ENCODE results near the gene RNF151.
A peak's percentile ranks its signal among the peaks of the same experiment; 100 is the strongest.
"Not testable (repeated sequence)": the region's sequence is repeated elsewhere in the genome, so short reads cannot be mapped to it uniquely, and the experiment has no call there.

Gene RNF151

DNA sequence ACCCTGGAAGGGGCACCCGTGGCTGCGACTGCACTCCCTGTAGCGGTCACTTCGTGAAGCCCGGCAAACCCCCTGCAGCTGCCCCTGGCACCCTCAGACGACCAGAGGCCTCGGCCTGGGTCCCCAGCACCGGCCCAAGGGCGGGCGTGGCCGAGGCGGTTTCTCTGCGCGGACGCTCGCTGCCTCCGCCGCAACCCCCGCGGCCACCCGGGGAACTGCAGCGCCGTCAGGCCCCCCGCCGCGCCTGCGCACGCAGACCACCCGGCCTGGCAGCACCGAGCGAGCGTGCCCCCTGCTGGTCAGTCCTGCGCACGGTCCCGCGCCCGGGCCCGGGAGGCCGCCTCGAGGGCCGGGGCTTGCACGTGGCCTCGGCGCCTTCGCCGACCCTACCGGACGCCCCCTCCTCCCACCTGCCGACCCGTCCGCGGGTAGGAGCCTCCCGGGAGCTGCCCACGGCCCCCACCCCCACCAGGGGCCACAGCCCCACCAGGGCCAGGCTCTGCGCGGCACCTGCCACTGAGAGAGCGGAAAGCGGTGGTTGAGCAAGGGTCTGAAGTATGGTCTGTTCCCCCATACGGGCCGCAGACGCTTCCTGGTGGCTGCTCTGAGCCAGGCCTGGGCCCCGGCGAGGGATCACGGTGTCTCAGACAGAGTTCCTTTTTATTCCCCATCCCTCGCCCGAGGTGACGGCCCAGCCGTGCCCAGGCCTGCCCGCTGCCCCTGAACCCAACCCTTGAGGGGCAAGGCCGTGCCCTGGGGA lies 36.9 kb upstream of the RNF151 start:
- H3K4me3 ChIP-seq, result peak overlapping the region; percentile 26
- no peaks in the 10 kb centered on the region for H3K36me3 ChIP-seq (replicated peaks)
- in situ Hi-C loops (cut with MboI; ENCODE audit: low sequenced_read_pairs), result loop anchor here (5.0 kb wide), 1 partner anchor 72 kb away; no protein-coding TSS in a partner anchor
- no peaks in the 10 kb centered on the region for H3K27me3 ChIP-seq (ENCODE audit: low read depth)
- peak; percentile 79 to 95 for DNase-seq (ENCODE audit: low spot score in 2 of 2)
- no peaks in the 10 kb centered on the region for H3K9me3 ChIP-seq
- peaks cover 3% of the 10 kb centered on the region; the same call in 1 of the 2 replicates for H3K4me1 ChIP-seq

DNA sequence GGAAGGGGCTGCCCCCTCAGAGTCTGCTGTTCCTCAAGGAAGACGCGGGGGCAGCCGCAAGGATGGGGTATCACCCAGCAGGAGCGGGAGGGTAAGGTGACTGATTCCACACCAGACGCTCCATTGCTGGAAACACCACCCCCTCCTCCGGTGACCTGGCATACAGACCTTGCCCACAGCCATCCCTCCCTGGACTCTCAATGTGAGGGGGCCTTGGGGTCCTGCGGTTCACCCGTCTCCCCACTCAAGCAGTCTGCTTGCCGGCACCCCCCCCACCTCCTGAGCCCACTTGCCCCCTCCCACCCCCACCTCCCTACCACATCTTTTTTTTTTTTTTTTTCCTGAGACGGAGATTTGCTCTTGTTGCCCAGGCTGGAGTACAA lies 36.3 kb upstream of the RNF151 start:
- H3K4me1 ChIP-seq, result peaks cover 3% of the 10 kb centered on the region; the same call in 1 of the 2 replicates
- no peaks in the 10 kb centered on the region for H3K36me3 ChIP-seq (replicated peaks)
- H3K4me3 ChIP-seq, result no peak overlapping the region
- in situ Hi-C loops (cut with MboI; ENCODE audit: low sequenced_read_pairs), result loop anchor here (5.0 kb wide), 1 partner anchor 73 kb away; no protein-coding TSS in a partner anchor
- no peaks in the 10 kb centered on the region for H3K9me3 ChIP-seq
- H3K27me3 ChIP-seq (ENCODE audit: low read depth), result no peaks in the 10 kb centered on the region
- no peak for DNase-seq (ENCODE audit: low spot score in 2 of 2)

GRCh38 chr16:1932050-1933028 lies 34.3 kb upstream of the RNF151 start:
- Histone ChIP-seq H3K4me1 (peaks cover 3% of the 10 kb centered on the region; the same call in 1 of the 2 replicates), H3K36me3 (replicated peaks) (no peaks in the 10 kb centered on the region), H3K27me3 (ENCODE audit: low read depth) (no peaks in the 10 kb centered on the region), H3K4me3 (no peak overlapping the region), H3K9me3 (no peaks in the 10 kb centered on the region)
- no peak for DNase-seq (ENCODE audit: low spot score in 2 of 2)
- in situ Hi-C loops (cut with MboI; ENCODE audit: low sequenced_read_pairs), result loop anchor here (5.0 kb wide), 1 partner anchor 75 kb away; no protein-coding TSS in a partner anchor

- H3K4me1 ChIP-seq, result peaks cover 3% of the 10 kb centered on the region; the same call in 1 of the 2 replicates
- no peak overlapping the region for H3K4me3 ChIP-seq
- in situ Hi-C loops (cut with MboI; ENCODE audit: low sequenced_read_pairs), result loop anchor here (5.0 kb wide), 1 partner anchor 76 kb away; no protein-coding TSS in a partner anchor
- no peak for DNase-seq (ENCODE audit: low spot score in 2 of 2)
- no peaks in the 10 kb centered on the region for H3K27me3 ChIP-seq (ENCODE audit: low read depth)
- no peaks in the 10 kb centered on the region for H3K9me3 ChIP-seq
- peaks cover 1% of the 10 kb centered on the region; the same call in 1 of the 2 replicates for H3K36me3 ChIP-seq (replicated peaks)
Measured at GRCh38 chr16:1933097-1933661, 33.5 kb upstream of the RNF151 start.

DNA sequence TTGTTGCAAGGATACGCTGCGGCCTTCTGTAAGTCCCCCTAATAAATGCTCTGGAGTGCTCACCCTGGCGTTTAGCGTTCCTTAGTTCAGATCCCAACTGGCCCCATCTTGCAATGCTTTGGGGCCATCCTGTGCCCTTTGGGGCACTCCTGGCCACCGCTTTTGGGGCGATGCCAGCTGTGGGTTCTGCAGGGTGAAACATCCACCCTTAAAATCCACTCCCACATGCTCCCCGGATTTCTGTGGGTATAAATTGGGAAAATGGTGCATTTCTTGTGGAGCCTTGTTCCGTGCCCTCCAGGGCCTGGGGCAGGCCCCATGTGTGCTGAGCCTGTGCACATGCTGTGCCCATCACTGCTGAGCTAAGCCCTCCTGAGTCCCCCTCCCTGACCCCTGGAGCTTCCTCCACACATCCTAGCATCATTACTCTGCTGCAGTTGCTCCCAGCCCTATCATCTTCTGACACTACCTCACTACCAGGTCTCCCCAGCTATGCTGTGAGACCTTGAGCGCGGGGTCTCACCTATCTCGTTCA lies 29.6 kb upstream of the RNF151 start:
- in situ Hi-C loops (cut with MboI; ENCODE audit: low sequenced_read_pairs), result no loop called here
- H3K4me3 ChIP-seq, result no peak overlapping the region
- peaks cover 19% of the 10 kb centered on the region for H3K36me3 ChIP-seq (replicated peaks)
- H3K9me3 ChIP-seq, result no peaks in the 10 kb centered on the region
- no peak for DNase-seq (ENCODE audit: low spot score in 2 of 2)
- H3K27me3 ChIP-seq (ENCODE audit: low read depth), result no peaks in the 10 kb centered on the region
- H3K4me1 ChIP-seq, result no peaks in the 10 kb centered on the region

GRCh38 chr16:1938316-1938715 lies 28.3 kb upstream of the RNF151 start:
- in situ Hi-C loops (cut with MboI; ENCODE audit: low sequenced_read_pairs), result no loop called here
- peaks cover 19% of the 10 kb centered on the region for H3K36me3 ChIP-seq (replicated peaks)
- H3K27me3 ChIP-seq (ENCODE audit: low read depth), result no peaks in the 10 kb centered on the region
- H3K9me3 ChIP-seq, result no peaks in the 10 kb centered on the region
- no peak overlapping the region for H3K4me3 ChIP-seq
- H3K4me1 ChIP-seq, result peaks cover under 1% of the 10 kb centered on the region; the same call in 1 of the 2 replicates
- DNase-seq (ENCODE audit: low spot score in 2 of 2), result no peak

DNA sequence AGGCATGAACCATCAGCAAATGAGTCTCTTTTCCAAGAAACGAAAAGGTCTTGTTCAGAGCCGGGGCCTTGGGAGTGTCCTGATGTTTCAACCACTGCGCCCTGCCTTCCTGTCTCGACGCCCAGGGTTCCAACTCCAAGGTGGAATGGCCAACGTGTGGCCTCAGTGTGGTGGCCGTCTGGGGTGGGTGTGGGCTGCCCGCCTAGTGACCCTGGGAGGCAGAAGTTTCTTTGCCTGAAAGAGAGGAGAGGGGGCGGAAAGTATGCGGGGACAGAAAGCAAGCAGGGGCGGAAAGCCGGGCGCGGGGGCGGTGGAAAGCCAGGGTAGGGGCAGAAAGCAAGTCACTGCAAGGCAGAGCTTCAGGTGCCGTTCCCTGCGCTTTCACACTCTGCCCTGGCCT lies 27.7 kb upstream of the RNF151 start:
- Histone ChIP-seq H3K4me1 (peaks cover 6% of the 10 kb centered on the region), H3K36me3 (replicated peaks) (peaks cover 19% of the 10 kb centered on the region), H3K4me3 (no peak overlapping the region), H3K27me3 (ENCODE audit: low read depth) (no peaks in the 10 kb centered on the region), H3K9me3 (no peaks in the 10 kb centered on the region)
- no peak for DNase-seq (ENCODE audit: low spot score in 2 of 2)
- in situ Hi-C loops (cut with MboI; ENCODE audit: low sequenced_read_pairs), result no loop called here

GRCh38 chr16:1939833-1940232 lies 26.8 kb upstream of the RNF151 start:
- in situ Hi-C loops (cut with MboI; ENCODE audit: low sequenced_read_pairs); H3K4me1 ChIP-seq; H3K4me3 ChIP-seq; H3K9me3 ChIP-seq; H3K27me3 ChIP-seq (ENCODE audit: low read depth); DNase-seq (ENCODE audit: low spot score in 2 of 2): not testable (repeated sequence)
- peaks cover 19% of the 10 kb centered on the region for H3K36me3 ChIP-seq (replicated peaks)

GRCh38 chr16:1940273-1941161 lies 26.1 kb upstream of the RNF151 start:
- no peak for DNase-seq (ENCODE audit: low spot score in 2 of 2)
- H3K36me3 ChIP-seq (replicated peaks), result peaks cover 19% of the 10 kb centered on the region

DNA sequence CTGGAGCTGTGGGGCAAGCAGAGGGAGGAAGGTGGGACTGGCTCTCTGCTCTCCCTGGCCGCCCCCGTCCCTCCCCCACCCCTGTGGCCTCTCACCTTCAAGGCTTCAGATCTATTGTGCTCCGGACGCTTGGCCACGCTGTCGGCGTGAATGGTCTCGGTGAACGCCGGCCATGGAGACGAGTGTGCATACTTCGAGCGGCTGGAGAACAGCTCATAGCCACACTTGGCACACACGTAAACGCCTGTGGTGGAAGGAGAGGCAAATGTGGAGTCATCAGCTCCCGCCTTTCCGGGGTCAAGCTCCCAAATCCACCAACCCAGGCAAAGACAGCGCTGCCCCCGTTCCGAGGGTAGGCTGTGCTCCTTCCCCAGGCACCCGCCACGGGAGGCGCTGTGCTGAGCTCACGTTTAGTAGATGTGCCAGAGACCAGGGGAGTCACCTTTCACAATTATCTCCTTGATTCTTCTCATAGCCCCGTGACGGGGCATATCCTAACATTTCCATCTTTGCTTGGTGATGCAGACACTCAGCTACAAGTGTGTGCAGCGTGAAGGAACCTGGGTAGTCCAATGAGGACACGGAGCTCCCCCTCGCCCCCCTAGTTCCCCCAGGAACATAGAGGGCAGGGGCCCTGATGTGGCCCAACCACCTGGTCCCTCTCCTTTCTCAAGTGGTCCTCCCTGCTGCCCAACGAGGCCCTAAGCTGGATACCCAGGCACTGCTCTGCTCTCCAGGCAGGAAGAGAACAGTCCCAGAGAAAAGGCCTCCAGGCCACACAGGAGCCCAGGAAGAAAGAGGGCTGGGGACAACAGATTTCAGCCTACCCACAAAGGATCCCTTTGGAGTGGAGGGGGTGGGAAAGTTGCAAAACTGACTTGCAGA lies 25.3 kb upstream of the RNF151 start:
- H3K9me3 ChIP-seq, result no peaks in the 10 kb centered on the region
- H3K36me3 ChIP-seq (replicated peaks), result peaks cover 19% of the 10 kb centered on the region
- DNase-seq (ENCODE audit: low spot score in 2 of 2), result no peak
- H3K27me3 ChIP-seq (ENCODE audit: low read depth), result no peaks in the 10 kb centered on the region
- in situ Hi-C loops (cut with MboI; ENCODE audit: low sequenced_read_pairs), result no loop called here
- no peak overlapping the region; the same call in 1 of the 2 replicates for H3K4me3 ChIP-seq
- H3K4me1 ChIP-seq, result peaks cover 8% of the 10 kb centered on the region

More at GRCh38 chr16:1940273-1941161, 26.1 kb upstream of the RNF151 start:
- Histone ChIP-seq H3K4me3 (no peak overlapping the region), H3K4me1 (peaks cover 8% of the 10 kb centered on the region), H3K27me3 (ENCODE audit: low read depth) (no peaks in the 10 kb centered on the region), H3K9me3 (no peaks in the 10 kb centered on the region)
- in situ Hi-C loops (cut with MboI; ENCODE audit: low sequenced_read_pairs), result no loop called here

- Histone ChIP-seq H3K9me3 (no peaks in the 10 kb centered on the region), H3K4me3 (peak overlapping the region; percentile 92), H3K36me3 (replicated peaks) (peaks cover 19% of the 10 kb centered on the region), H3K4me1 (peaks cover 8% of the 10 kb centered on the region), H3K27me3 (ENCODE audit: low read depth) (no peaks in the 10 kb centered on the region)
- in situ Hi-C loops (cut with MboI; ENCODE audit: low sequenced_read_pairs), result no loop called here
- no peak for DNase-seq (ENCODE audit: low spot score in 2 of 2)
Measured at GRCh38 chr16:1942047-1942809, 24.4 kb upstream of the RNF151 start.

Measured in HAP-1 (cell line).